Body of pancreas (tissue), 4 donors: ENCODE data around the gene ARMC12. TPM values are rescaled to one million over a fixed set of nuclear protein-coding genes. Genes with fewer than 3 reads are reported as not detected.

Experiments used
- ATAC-seq: fragments of 150-250 bp; one replicate; pipeline ENCODE4 v1.9.1; 2016
- DNase-seq, 4 donors: peaks; one replicate each; pipeline ENCODE4 v3.0.0-alpha.2; 2019
- H3K27ac ChIP-seq, 4 donors: fragments of 200-600 bp; sonication (generic); 1 replicate in 3 of 4; 2 replicates in 1 of 4; pipeline versions ENCODE4 v1.5.1 to v1.6.1; 2016 to 2019; ENCODE audit warnings: mild to moderate bottlenecking in 1 of 4, mixed read lengths in 1 of 4, moderate library complexity in 1 of 4
- H3K27me3 ChIP-seq, 2 donors: fragments of 200-600 bp; sonication (generic); one replicate each; pipeline ENCODE4 v1.6.0; 2016; ENCODE audit warnings: mild to moderate bottlenecking in 1 of 2
- H3K36me3 ChIP-seq, 2 donors: fragments of 200-600 bp; sonication (generic); replicated peaks in 1 of 2; 2 replicates each; pipeline ENCODE4 v1.5.1; 2016; ENCODE audit warnings: low read depth in 2 of 2; ENCODE audit not compliant: insufficient read depth in 1 of 2
- H3K4me1 ChIP-seq: fragments of 200-600 bp; sonication (generic); one replicate; pipeline ENCODE4 v1.6.0; 2016
- H3K4me3 ChIP-seq, 2 donors: fragments of 200-600 bp; sonication (generic); 1 replicate in 1 of 2; 2 replicates in 1 of 2; pipeline ENCODE4 v1.5.1; 2016 to 2019
- H3K9me3 ChIP-seq, 3 donors: fragments of 200-600 bp; sonication (generic); 1 replicate in 2 of 3; 2 replicates in 1 of 3; pipeline ENCODE4 v1.5.1; 2016
- POLR2A ChIP-seq, 3 donors: fragments of 450-650 bp; IDR thresholded peaks; one replicate each; pipeline ENCODE4 v1.6.1; 2016; ENCODE audit warnings: antibody characterized with exemption in 3 of 3, mild to moderate bottlenecking in 2 of 3
- WGBS, 2 donors: methylation state at CpG; one replicate each; pipeline ENCODE4 v1.1.5; 2017; 5-methylcytosine and 5-hydroxymethylcytosine counted together
- intact Hi-C: fragments of 100-400 bp; cut with DNase I; formaldehyde crosslinking; loops from one replicate; pipeline ENCODE4 v1.15.1; 2023
- total RNA-seq, 2 donors: library from RNA; depleted of rRNA; stranded (reverse); fragments of >200 nt; gene quantifications; one replicate each; pipeline ENCODE4 v1.1.0, GENCODE V29; 2016
- TF ChIP-seq, protein P1 (sequence below), 7 experiments: fragments of 450-650 bp in 4 of 7; fragments of 200-600 bp in 3 of 7; sonication (generic) in 3 of 7; IDR thresholded peaks; one replicate each; pipeline ENCODE4 v1.5.1; 2016 to 2019; ENCODE audit warnings: antibody characterized with exemption in 7 of 7

The ARMC12 gene
- total RNA-seq, 2 donors from 2014 or later: 0.26 TPM; not detected in 1

DNA sequence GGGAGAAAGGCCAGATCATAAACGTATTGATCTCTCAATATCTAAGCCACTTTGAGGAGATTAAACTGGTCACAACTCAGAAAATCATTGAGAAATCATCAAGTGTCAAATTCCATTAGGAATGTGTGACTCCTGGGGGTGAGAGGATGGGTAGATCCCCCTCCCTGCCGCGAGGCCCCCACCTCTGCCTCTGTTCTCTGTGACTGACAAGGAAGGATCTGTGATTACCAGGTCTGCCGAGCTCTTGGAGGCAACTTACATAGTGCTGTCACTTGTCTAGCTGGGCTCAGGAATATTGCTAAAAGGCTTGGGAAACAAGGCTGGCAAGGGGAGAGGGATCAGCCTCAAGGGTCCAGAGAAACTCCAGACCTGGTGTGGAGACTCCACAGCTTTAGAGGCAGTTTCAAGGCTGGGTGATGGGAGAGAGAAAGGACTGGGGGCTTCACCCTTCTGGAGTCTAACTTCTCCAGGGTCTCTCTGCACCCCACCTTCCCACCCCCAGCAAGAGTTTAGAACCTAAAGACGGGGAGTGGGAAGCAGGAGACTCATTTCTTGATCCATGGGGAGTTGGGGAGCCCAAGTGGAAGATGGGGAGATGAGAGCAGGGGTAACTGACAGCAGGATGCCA is 11.6 kb upstream of the ARMC12 start:
- intact Hi-C loops: no loop called here
- TF ChIP-seq, protein P1, sequence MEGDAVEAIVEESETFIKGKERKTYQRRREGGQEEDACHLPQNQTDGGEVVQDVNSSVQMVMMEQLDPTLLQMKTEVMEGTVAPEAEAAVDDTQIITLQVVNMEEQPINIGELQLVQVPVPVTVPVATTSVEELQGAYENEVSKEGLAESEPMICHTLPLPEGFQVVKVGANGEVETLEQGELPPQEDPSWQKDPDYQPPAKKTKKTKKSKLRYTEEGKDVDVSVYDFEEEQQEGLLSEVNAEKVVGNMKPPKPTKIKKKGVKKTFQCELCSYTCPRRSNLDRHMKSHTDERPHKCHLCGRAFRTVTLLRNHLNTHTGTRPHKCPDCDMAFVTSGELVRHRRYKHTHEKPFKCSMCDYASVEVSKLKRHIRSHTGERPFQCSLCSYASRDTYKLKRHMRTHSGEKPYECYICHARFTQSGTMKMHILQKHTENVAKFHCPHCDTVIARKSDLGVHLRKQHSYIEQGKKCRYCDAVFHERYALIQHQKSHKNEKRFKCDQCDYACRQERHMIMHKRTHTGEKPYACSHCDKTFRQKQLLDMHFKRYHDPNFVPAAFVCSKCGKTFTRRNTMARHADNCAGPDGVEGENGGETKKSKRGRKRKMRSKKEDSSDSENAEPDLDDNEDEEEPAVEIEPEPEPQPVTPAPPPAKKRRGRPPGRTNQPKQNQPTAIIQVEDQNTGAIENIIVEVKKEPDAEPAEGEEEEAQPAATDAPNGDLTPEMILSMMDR (IDR thresholded peaks at IDR 0.05): no peak
- TF ChIP-seq POLR2A (IDR thresholded peaks at IDR 0.05): no peak
- 61 to 64% methylated on average over 5 of the region's 5 CpGs for WGBS, 2 donors
- Histone ChIP-seq H3K27ac (peak overlapping the region; percentile 99 to 100 (median 100)), H3K27me3 (no peaks in the 10 kb centered on the region), H3K4me3 (no peak overlapping the region), H3K9me3 (no peaks in the 10 kb centered on the region), H3K36me3 (no peaks in the 10 kb centered on the region), H3K4me1 (peaks cover 89% of the 10 kb centered on the region)
- DNase-seq (no peak), ATAC-seq (no peak)

DNA sequence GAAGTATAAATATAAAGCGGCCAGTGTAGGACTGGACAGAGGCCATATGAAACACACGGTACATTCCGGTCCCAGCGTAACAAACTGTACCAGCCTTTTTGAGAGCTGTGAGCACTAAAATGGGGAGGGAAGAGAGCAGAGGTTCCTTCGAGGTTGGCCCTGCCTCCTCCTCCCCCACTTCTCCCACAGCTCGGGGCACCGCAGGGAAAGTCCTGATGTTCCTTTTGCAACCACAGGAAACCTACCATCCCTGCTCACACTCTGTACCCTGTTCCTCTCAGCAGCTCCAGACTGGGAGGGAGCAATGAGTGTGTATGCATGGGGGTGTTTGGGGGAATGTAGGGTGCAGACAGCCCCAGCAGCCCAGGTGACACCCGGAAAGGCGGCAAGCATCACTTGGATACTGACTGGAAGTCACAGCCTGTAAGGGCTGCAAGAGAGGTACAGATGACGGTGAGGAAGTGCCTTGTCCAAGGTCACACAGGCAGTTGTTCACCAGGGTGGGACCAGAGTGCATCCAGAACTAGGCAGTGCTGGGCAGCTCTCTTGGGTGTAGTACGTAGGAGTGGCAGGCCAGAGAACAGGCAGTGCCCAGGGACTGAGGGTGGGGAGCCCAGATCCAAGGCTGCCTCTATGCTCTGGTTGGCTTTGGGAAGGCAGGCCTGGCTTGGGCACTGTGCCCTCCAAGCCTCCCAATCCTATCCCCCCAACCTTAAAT is 11.0 kb upstream of the ARMC12 start:
- Histone ChIP-seq H3K27ac (peak overlapping the region; percentile 99 to 100 (median 100)), H3K9me3 (no peaks in the 10 kb centered on the region), H3K4me1 (peaks cover 92% of the 10 kb centered on the region), H3K27me3 (no peaks in the 10 kb centered on the region), H3K4me3 (no peak overlapping the region), H3K36me3 (no peaks in the 10 kb centered on the region)
- TF ChIP-seq, protein P1 (IDR thresholded peaks at IDR 0.05): no peak
- TF ChIP-seq POLR2A (IDR thresholded peaks at IDR 0.05): peak in 2 of 3 donors; percentile 14 to 54
- peak; percentile 26 for ATAC-seq
- peak; percentile 70 to 88 (median 78) for DNase-seq
- WGBS, 2 donors: 54 to 74% methylated on average over 9 to 11 of the region's 11 CpGs
- intact Hi-C loops: no loop called here

DNA sequence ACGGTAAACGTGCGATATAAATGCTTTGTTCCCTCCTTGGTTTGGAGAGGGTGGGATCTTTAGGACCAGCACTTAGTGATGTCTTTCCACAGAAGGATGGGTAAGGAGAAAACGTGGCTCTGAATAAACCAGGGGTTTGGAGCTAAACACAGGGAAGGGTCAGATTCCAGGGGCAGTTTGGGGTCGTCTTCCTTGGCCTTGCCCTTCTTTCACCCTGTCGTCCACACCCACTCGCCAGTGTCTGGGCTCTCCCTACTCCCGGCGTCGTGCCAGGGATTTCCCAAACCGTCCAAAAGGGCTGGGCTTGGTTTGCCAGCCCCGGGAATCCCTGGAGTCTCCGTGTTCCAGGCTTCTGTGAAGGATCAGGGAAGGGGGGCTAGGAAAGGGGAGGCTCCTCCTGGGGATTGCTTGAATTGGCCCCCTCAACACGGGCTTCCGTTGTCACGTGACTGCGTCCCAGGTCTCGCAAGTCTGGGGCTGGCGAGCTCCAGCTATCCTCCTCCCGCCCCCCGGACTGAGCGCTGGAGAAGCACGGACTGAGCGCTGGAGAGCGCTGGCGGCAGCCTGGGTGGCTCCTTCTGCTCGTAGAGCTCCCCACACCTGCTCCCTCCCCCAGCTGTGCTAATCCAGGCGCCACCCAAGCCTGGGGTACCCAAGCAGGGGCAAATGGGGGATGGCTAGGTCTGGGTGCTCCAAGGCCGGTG is 9.4 kb upstream of the ARMC12 start:
- peak; percentile 41 for ATAC-seq
- H3K27me3 ChIP-seq: no peaks in the 10 kb centered on the region
- no peaks in the 10 kb centered on the region for H3K36me3 ChIP-seq
- WGBS, 2 donors: 0 to 3% methylated on average over 21 to 29 of the region's 29 CpGs
- TF ChIP-seq POLR2A (IDR thresholded peaks at IDR 0.05): peak in 2 of 3 donors; percentile 88 to 92
- TF ChIP-seq, protein P1 (IDR thresholded peaks at IDR 0.05): no peak
- peaks cover 93% of the 10 kb centered on the region for H3K4me1 ChIP-seq
- H3K9me3 ChIP-seq: no peaks in the 10 kb centered on the region
- intact Hi-C loops: no loop called here
- peak; percentile 77 to 88 (median 83) for DNase-seq
- H3K27ac ChIP-seq: peak overlapping the region; percentile 99 to 100 (median 100)
- H3K4me3 ChIP-seq: peak overlapping the region in 1 of 2 donors; percentile 29

DNA sequence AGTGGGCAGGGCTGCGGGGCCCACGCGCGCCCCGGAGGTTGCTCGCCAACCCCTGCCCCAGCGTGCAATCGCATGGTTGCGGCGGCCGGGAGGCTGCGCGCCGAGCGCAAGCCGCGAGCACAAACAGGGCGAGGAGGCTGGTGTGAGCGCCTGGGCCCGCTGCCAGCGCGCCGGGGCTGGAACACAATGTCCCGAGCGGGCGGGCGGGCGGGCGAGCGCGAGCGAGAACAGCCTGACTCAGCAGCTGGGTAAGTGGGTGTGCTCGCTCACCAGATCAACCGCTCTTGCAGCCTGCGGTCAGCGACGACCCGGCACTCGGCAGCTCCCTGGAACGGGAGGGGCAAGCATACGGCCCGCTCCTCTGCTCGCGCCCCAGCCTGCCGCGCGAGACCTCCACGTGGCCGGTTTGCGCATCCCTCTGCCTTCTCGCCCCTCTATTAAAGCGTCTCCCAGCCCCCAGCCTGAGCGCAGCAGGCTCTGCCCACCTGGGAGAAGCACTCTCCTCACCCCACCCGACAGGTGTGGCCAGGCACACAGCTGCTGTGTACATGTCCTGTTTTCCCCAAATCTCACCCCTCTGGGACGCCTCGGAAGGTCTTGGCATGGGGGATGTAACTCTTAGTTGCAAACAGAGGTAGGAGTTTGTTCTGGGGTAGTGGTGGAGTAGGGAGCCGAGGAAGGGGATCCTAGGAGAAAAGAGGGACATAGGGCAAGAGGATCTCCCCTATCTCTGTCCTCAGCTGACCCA is 8.7 kb upstream of the ARMC12 start:
- intact Hi-C loops: no loop called here
- H3K4me3 ChIP-seq: peak overlapping the region in 1 of 2 donors; percentile 29
- 2 to 3% methylated on average over 22 to 48 of the region's 57 CpGs for WGBS, 2 donors

More for the DNA sequence above, 8.7 kb upstream of the ARMC12 start:
- no peaks in the 10 kb centered on the region for H3K27me3 ChIP-seq
- TF ChIP-seq, protein P1 (IDR thresholded peaks at IDR 0.05): peak in 1 of 7 experiments; percentile 23
- peak; percentile 57 to 93 (median 73) for TF ChIP-seq POLR2A (IDR thresholded peaks at IDR 0.05)
- peaks cover 94% of the 10 kb centered on the region for H3K4me1 ChIP-seq
- peak; percentile 67 for ATAC-seq
- peak overlapping the region; percentile 99 to 100 (median 100) for H3K27ac ChIP-seq
- no peaks in the 10 kb centered on the region for H3K9me3 ChIP-seq
- no peaks in the 10 kb centered on the region for H3K36me3 ChIP-seq
- DNase-seq: peak; percentile 95 to 97 (median 96)
